GM20431 (cell line): ENCODE measurements around the gene ETS1.

Experiments
- in situ Hi-C: fragments of 300-500 bp; cut with MseI, MboI; formaldehyde crosslinking; loops from one replicate; pipeline ENCODE4 v1.15.0; 2020; ENCODE audit warnings: low sequenced_read_pairs; ENCODE audit not compliant: unreplicated experiment

ETS1 gene

DNA sequence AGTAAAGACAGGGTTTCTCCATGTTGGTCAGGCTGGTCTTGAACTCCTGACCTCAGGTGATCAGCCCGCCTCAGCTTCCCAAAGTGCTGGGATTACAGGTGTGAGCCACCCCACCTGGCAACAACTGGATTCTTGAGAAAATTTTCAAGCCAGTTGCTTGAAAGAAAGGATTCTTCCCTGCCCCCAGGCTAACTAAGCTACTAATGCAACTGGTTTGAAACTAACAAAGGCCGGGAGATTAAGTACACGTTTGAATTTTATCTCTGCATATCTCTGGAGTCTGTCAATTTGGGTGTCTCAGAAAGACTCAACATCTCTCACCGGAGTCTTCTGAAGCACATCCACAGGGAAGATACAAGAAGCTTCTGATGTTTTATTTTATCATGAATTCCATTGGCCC is 10.7 kb upstream of the ETS1 start:
- in situ Hi-C loops = no loop called here

DNA sequence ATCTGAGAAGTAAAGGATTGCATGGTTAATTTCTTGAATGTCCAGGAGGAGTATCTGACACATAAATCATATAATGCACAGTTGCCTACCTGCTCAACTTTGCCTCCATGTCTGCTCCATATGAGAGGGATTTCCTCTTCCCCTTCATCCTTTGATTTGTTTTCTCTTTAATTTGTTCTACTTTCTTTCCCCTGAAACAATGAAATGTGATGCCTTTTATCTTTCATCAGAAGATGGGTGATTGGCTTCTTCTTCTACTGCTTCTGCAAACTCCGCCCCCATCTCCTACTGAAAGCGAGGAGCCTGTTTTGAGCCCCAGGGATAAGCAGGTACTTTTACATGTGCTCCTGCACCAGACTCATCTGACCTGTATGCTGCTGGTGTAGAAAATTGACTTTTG is 9.9 kb upstream of the ETS1 start:
- in situ Hi-C loops = no loop called here

DNA sequence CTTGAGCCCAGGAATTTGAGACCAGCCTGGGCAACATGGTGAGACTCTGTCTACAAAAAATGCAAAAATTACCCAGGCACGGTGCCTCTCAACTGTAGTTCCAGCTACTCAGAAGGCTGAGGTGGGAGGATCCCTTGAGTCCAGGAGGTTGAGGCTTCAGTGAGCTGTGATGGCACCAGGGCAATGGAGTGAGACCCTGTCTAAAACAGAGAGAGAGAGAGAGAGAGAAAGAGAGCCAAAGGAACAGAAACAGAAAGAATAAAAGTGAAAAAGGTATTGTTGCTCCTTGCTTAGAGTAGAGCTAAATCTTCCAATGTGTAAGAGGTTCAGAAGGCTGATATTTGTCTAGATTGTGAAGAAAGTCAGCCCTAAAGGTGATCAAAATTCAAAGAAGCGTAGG is 8.9 kb upstream of the ETS1 start:
- in situ Hi-C loops = no loop called here

DNA sequence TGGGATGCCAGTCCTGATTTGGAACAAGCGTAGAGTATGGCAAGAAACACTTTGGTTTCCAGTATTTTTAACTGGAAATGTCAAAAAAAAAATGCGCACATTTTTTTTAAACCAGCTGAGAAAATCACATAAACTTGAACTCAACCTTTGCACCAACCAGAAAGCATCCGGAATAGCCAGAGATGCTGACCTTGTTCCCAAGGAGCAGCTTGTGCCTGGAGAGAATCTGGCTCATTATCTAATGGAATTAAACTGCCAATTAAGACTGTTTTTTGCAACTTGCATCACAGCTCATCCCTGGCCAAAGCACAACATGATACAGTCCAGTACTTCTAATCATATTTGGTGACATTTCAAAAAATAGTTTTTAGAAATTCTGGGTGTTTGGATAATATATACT is 8.4 kb upstream of the ETS1 start:
- in situ Hi-C loops = no loop called here

DNA sequence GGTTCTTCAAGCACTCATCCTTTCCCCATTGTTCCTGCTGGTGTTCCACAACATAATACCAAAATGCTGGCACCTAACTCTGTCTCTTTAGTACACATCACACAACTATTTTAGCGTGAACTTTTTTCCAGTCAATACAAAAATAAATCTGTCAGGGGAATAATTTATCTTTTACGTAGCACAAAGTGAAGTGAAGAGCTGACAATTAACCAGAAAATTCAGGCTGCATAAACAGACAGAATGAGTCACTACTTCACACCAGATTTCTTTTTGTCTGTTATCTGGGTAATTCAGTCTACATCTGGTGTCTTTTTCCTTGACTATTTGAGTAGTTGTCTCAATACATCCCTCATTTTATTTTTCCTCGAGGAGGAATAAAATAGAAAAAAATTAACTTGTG is 7.9 kb upstream of the ETS1 start:
- in situ Hi-C loops = no loop called here

DNA sequence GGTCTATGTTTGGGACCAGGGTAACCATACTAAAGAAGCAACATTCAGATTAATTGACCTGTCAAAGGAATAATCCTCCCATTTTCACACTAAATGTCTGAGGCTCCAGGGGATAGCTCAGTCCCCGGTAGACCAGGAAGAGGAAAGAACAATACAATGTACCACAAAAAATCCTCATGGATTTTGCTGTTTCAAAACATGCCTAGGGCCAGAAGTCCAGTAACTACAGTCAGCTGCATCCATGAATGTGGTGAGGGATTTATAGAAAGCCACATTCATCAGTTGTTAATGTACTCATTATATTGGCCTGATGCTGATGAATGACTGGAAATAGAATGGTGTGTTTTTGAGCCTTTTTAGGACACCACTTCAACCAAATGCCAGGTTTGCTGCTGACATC is 6.9 kb upstream of the ETS1 start:
- in situ Hi-C loops = no loop called here

DNA sequence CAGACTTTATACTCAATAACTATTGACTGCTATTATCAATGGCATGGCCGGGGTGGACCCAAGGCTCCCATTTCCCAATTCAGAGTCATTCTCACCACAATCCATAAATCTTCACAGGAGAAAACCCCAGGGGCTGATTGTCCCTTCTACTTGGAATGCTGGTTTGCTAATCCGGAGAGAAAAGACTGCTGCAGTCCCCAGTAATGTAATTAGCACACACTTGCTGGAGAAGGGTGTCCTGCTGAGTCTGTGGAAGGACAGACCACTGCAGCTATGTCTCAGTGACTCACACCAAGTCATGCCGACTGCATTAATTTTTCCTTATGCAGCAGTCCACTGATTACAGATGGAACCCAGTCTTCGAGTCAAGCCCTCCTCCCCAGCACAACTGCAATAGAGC is 5.9 kb upstream of the ETS1 start:
- in situ Hi-C loops = no loop called here

DNA sequence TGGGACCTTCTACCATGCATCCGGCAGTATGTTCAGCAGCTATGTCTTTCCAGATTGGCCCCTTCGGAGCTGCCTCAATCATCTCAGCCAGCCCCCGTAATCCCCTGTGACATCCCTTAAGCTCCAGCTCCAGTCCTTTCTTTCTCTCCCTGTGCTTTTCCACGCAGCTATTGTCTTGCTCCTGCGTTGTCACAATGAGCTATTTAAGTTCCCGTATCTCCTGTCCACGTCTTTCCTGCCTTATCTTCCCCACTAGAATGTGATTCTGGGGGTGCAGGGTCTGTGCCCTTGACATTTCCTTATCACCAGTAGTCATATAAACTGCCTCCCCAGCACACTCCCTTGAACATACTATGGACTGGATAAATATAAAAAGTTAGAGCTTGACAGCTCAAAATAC is 5.1 kb upstream of the ETS1 start:
- in situ Hi-C loops = no loop called here

DNA sequence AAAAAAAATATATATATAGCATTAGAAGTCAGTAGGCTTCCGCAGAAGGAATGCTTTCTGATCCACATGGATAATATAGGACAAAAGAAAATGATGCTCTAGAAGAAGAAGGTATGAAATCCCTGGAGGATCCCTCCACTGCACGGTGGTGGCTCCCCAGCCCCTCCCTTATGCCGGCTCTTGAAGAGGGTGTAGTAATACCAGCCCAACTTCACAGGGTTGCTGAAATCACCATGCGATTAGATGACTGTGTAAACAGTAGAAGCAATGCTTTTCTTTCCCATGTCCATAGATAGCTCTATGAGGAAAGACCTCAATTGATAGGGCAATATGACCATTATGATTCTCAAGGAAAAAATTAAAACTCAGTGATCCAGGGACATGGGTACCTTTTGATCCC is 3.2 kb upstream of the ETS1 start:
- in situ Hi-C loops = no loop called here

DNA sequence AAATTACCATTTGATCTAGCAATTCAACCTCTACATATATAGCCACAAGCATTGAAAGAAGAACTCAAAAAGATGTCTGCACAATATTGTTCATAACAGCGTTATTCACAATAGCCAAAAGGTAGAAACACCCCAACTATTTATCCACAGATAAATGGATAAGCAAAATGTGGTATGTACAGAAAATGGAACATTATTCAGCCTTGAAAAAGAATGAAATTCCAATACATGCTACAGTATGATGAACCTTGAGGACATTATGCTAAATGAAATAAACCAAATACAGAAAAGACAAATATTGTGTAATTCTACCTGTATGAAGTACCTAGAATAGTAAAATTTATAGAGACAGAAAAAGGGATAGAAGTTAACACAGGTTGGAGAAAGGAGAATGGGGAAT is 2.6 kb upstream of the ETS1 start:
- in situ Hi-C loops = no loop called here

DNA sequence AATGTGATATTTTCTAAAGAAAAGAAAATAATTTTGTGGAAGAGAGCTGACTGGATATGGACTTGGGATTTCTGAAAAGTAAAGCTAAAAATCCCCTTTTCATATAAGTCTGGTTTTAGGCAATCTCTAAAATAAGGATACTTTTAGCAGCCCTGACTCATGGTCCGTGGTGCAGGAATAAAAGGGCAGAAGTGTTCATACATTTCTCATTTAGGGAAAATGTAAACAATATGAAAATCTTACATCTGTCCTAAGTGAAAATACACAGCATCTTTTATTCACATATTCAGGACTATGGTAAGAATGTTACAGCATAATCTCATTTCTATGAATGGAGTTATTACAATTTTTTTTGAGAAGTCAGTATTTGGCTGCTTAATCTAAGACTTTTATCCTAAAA is 735 bp upstream of the ETS1 start:
- in situ Hi-C loops = no loop called here

DNA sequence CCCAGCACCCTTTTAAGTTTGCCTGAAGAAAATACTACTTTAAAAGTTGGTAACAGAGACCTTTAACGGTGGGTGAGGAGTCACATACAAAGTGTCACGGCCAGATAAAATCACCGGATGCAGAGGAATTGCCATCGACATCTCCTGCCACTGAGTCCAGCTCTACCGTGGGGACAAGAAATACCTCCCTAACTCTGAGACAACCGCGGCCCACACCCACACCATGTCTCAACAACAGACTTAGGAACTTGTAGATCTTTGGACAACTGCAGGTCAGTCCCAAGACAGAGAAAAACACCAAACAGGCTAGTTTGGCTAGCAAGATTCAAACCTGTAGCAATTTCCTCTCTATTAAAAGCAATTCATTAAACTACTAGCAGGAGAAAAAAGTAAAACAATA is 669 bp downstream of the ETS1 start:
- in situ Hi-C loops = no loop called here

DNA sequence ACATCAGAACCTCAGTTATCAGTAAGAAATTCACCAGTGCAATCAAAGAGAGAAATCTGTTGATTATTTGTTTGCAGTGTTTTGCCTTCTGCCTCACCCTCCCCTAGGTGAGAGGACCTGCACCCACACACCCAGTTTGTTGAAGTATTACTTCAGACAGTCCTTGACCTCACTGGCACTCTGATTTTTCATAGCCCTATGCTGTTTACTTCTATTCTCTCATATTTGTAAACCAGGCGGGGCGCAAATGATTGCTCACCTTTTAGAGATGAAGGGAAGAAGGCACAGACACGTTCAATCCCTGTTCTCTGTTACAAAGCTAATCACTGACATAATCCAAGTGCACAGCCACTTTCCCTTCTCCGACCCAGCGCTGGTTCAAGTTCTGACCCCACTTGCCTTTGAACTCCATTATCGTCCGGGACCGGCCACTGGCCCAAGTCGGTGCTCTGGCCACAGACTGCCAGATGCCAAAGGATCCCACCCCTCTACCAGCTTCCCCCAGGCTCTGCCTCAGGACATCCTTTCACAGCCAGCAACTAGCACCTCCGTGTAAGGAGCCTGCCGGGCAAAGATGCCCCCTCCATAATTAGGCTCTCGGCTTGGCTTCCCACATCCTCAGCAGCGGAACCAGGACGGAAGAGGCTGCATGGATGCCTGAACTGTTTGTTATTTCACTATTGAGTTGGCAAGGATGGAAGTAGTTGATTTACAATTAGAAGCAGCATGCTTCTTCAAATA is 1.7 kb downstream of the ETS1 start:
- in situ Hi-C loops = no loop called here

DNA sequence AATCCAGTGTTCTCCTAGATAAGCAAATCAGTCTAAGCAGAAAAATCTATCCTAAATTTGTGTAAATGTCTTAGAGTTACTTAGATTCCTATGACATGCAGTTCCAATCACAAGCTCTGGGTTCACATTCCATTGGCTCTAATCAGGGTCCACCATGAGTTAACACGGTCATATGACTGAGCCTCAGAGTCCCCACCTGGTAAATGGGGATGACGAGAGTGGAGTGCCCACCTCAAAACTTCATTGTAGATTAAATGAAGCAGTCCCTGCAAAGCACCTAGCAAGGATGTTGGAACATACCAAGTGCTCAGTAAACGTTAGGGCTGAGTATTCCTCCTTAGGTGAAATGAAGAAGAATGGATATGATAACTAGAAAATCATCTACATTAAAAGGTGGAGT is 3.1 kb downstream of the ETS1 start:
- in situ Hi-C loops = no loop called here

DNA sequence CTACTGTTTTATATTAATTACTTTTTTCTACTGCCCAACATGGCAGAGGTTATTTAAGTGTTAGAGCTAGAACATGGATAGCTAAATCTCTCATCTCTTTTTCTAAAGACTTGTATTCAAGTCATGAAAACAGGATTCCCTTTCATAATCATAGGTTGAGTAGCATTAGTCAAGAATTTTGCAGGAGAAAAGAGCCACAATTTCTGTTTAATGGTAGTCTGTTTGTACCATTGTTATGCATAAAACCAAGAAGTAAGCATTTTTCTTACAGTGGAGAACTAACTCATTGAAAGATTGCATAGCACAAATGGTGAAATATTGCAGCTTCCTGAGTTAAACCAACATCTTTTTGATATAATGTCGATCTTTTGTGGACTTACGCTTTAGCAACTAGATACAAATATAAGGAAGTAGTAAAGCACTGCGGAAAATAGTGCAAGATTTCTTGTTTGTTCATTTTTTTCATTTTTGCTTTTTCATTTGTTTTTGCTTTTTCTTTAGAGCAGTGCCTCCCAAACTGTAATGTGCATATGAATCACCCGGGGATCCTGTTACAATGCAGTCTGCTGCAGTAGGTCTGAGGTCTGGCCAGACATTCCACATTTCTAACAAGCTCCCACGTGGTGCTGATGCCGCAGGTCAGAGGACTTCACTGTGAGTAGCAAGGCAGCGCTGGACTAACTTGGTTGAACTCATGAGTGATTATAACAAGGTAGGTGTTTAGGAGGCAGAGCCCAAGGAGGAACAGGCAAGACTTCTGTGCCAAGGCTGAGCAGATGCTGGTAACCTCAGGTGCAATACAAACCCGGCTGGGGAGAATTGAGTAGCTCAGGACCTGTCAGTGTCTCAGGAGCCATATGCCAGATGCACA is 4.6 kb downstream of the ETS1 start:
- in situ Hi-C loops = no loop called here

DNA sequence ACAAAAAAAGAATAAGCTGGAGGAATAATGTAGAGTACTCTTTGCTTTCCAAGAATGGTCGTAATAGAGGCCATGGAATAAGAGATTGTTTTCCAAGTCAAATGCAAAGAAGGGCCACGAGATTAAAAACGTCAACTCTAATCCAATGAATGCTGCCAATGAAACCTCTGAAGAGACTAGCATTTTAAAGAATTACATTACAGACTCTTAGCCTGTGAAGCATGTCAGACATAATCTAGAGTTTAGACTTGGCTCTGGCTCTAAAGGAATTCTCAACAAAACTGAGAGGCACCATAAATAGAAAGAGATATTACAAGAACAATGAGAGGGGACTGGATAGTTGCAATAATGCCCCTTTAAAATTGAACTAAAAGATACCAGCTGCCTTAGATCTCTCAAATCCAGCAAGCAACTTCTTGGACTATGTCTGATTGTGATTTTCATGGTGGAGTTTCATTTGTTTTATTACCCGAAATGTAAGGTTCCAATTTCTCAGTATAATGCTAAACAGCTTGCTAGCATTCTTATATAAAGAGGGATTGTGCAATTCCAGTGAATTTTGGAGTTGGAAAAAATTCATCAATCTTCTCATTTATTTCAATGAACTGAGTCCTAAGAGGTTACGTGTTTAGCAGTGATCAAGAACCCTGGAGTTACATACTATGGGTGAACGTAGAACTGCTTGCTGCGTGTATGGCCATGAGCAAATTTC is 5.6 kb downstream of the ETS1 start:
- in situ Hi-C loops = no loop called here

DNA sequence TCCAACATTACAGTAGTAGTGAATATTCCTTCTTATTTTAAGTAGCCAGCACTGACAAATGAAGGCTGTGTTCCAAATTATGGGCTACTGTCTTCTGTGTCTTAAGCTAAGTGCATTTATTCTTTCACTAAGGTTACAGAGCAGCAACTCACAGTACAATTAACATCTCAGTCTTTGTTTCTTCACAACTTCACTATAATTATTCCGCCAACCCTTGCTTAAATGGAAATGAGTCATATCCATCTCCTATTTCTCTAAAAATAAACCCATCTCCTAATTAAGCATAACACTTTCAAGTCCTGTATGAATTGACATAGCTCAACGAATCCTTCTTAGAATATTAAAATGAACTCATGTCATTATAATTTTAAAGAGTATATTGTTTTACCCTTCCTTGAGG is 6.7 kb downstream of the ETS1 start:
- in situ Hi-C loops = no loop called here

DNA sequence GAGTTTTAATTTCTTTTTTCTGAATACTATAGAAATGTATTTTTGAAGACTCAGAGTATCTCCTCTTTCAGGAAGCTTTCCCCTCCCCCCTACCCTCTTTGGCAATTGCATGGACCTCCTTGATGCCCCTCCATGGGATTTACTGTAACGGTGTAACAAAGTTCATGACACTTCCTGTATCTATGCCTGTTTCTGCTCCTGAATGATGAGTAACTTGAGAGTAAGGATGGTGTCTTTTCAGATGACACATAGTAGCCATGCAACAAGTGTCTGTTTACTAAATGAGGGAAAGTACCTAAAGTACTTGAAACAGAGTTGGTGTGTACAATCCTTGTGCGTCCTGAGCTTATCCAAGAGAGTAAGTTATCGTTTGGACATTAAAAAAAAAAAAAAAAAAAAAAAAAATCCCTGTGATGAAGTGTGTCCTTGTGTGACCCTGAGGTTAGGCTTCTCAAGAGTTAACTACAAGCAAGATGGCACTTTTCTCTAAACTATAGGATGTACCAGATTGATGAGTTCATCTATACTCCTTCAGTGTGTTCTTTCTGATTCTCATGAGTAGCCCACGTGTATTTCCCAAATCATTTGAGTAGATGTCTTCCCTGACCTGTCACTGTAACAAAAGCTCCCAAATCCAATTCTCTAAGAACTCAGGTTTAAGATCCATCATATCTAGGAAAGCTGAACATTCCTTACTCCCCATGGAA is 7.4 kb downstream of the ETS1 start:
- in situ Hi-C loops = no loop called here

DNA sequence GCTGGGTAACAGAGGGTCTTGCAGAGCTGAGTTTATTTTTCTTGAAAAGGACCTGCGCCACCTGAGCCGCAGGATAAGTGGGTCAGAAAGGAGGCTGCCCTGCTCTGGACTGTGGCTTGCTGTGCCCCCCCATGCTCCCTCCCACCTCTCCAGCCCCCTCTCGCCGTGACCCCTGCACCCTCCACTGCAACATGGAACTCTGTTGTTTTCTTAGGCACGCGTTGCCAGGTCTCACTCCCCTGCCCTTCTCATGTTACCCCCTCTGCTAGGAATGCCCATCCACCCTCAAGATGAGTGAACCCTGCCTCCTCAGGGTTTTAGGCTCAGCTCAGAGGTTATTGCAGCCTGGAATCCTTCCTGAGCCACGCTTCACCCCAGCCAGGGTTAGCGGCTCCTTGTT is 10.8 kb downstream of the ETS1 start:
- in situ Hi-C loops = no loop called here

DNA sequence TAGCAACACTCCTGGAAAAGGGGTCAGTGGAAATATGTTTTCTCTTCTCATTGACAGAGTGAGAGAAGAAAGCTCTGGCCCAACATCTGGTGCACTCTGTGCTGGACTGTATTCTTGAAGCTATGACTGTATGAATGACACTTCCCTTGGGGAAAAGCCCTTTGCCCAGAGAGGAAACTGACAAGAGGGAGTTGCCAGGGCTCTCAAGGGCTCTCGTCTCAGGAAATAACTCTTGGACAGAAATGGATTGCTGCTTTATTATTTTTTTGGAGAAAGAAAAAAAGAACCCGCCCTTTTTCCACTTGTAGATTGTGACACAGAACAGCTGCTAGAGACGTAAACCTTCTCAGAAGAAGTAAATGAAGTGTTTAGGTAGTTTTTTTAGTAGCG is 11.4 kb downstream of the ETS1 start:
- in situ Hi-C loops = no loop called here
